ENCODE measurements around the gene RNF166.

The RNF166 gene

DNA sequence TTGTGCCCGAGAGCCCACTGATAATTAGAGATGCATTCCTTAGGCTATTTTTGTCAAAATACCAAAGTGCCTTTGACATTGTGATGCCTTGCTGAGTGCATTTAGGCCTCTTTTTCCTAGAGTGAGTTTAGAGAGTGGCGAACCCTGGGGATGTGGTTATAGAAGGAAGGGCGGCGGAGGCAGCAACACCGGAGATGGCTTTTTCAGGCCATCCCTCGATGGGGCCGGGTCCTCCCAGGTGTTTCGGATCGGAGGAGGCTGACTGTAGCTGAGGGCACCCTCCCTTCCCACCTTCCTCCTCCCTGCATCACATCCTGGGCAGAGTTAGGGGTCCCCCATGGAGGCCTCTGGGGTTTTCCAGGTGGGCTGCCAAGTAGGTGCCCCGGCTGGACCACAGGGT is 13.3 kb downstream of the RNF166 start:
- DNase-seq (ENCODE audit: low spot score) = no peak

DNA sequence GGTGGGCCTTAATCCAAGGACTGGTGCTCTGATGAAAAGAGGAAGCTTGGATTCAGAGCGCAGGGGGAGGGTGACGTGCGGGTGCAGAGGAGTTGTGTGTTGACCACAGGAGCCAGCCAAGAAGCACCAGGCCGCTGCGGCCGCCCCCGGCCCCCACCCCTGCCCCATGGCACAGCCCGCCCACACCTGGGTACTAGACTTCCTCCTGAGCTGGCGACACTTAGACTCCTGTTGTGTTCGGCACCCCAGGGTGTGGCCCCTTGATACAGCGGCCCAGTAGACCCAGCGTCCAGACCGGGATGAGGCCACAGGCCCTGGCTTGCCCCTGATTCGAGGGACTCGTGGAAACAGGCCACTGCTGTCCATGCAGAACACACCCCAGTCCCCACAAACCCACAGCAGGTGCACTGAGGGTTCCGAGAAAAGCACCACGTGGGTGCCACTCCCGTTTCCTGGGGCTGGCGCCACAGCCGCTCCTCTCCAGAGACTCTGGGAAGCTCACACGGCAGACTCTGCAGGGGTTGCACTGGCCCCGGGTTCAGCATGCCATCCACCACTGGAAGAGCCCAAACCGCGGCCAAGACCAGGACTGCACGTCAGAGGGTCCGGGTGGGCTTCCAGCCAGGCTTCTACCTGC is 14.2 kb downstream of the RNF166 start:
- no peak for DNase-seq (ENCODE audit: low spot score)

DNA sequence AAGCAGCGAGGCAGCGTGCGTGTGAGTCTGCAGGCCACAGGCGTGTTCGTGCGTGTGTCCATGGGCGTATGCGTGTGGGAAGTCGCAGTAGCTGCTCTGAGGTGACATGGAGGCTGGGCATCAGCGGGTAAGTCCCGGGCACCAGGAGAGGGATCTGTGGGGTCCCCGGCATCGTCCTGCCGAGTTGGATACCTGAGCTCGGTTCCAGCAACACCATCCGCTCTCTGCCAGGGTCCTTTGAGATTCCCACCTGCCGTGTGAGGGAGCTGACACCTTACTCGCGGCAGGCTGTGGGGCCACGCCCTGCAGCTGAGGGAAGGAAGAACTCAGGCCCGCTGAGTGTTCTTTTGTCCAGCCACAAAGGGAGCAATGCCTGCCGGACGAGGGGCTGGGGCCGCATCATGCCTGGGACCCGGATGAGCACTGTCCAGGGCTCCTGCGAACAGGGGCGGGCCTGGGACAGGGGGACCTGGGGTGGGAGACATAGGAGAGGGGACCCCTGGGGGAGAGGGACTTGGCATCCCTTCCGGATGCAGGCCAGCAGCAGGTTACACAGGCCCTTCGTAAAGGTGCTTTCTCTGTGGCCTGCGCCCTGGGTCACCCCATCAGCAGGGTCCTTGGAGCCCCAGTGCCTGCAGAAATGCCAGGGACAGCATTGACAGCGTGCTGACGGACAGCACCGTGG is 14.9 kb downstream of the RNF166 start:
- DNase-seq (ENCODE audit: low spot score) = no peak

DNA sequence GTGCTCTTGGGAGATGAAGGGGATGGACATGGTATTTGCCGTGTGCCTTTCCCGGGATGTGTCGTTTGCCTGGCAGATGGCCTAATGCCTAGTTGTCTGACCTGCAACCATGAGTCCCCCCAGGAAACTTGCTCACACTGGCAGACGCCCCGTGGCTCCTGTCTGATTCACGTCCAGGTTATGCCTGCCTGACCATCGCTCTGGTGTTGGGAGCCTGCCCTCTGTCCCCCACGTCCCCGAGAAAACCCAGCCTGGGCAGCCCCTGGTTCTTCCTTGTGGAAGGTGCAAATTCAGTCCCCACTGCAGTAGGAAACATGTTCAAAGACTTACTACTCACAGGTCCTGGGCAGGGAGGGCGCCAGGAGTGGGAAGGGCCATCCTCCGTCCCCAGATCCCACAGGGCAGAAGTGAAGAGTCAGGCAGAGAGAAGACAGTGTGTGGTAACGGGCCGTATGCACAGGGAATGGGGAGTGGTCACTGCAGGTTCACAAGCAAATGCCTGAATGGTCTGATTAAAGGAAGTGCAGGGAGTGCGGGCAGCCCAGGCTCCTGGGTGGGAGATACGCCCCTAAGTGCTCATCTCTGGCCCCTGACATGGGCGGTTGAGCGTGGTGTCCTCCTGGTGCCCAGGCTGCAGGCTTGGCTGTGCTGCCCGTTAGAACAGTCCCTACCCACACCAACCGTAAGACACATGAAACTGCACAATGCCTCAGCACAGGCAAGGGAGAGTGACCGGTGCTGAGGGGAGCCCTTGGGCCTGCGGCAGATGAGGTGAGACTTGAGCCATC is 15.7 kb downstream of the RNF166 start:
- no peak for DNase-seq (ENCODE audit: low spot score)

DNA sequence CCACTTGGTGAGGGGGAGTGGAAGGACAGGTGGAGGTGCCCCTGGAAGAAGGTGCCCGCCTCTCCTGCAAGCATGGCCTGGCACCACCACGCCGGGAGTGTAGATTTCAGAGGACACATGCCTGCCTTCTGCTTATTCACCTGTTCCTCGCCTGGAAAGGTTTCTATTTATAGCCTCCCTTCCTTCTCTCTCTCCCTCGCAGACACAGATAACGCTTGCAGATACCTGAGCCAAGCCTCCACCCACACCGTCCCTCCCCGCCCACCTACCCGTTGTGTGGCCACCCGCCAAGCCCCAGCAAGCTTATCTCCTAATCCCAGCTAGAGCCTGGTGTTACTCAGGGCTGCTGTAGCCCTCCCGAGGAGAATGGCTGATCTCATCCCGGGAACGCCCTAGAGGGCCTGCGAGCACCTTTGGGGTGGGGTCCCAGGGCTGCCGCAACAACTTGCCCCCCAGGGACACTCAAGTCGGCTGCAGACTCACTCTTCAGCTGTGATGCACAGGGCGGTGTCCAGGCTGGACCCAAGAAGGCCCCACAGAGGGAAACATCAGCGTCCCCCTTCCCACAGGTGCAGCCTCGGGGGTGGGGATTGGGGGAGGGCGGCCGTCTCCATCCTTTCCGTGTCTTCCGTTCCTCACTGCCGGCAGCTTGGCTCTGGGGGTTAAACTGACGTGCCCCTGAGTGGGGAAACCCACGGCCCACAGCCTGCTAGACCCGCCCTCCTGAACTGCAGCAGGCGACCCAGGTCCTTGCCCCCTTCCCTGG is 18.0 kb downstream of the RNF166 start:
- peak; percentile 85 for DNase-seq (ENCODE audit: low spot score)

DNA sequence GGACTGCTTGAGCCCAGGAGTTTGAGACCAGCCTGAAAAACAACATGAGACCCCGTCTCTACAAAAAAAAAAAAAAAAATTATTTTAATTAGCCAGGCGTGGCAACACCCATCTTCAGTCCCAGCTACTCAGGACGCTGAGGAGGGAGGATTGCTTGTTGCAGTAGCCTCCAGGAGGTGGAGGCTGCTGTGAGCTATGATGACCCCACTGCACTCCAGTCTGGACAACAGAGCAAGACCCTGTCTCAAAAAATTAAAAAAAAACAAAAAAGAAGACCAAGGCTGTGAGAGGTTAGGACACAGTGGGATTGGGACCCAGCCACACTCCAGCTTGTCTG is 18.6 kb downstream of the RNF166 start:
- no peak for DNase-seq (ENCODE audit: low spot score)

DNA sequence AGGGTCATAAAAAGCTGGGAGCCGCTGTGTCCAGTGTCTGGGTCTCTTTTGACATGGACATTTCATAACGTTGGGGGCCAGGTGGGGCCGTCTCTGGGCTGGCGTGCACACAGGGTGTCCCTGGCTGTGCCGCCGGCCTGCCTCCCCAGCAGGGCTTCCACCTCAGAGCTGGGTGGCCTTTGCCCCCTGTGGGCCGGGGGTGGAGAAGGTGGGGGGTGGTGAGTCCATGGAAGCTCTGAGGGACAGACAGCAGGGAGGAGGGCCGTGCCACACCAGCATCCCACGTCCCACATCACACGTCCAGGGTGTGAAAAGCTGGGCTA is 19.0 kb downstream of the RNF166 start:
- DNase-seq (ENCODE audit: low spot score) = no peak

DNA sequence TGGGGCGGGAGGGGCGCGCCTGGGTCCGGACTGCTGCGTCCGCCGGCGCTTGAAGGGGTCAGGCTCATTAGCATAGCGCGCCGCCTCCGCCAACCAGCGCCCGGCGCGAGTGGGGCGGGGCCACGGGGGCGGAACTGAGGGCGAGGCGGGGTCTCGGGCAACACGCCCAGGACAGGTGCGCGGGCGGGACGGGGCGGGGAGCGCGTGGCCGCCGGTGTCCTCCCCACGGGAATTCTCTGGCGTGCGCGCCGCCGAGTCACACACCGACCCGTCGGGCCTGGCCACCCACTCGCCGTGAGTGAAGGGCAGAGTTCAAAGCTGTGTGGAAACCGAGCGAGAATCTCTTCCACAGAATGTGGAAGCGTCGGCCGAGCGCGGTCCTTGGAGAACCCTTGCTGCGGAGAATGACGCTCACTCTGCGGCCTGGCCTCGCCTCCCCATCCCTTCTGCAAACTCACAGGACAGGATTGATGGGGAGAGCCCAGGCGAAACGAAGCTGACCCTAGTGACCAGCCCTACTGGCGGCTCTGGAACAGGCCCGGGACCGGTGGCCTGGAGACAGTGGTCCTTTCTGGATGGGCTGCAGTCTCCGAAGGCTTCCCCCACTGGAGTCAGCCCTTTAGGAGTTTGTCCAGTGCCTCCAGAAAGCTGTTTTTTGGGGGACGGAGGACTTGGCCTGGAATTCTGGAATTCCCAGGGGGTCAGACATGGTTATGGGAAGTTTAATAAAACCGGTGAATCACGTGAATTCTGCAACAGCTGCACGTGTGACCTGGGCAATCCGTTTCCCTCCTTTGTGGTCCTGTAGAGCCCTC is 19.6 kb downstream of the RNF166 start, which contains the start of gene SNAI3:
Gene SNAI3, minus strand, starts transcription at position 69 of the 815 bp plus-strand sequence. CDS start 101 bp downstream, outside the sequence.
- peak; percentile 95 for DNase-seq (ENCODE audit: low spot score)

DNA sequence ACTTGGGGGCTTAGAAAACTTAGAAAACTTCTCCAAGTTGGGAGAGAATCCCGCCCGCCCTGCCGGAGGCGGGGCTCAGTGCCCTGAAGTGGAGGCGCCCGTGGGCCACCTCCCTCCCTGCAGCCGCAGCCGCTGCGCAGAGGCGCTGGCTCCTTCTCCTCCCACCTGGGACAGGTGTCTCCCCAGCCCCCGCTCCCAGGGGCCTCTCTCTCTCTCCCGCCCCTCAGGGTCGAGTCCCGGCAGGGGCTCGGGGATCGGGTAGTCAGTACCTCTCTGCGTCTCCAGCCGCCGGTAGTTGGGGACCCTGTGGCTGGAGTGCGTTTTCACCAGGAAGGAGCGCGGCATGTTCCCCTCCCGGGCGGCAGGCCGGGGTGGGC is 20.2 kb downstream of the RNF166 start:
- DNase-seq (ENCODE audit: low spot score) = no peak

DNA sequence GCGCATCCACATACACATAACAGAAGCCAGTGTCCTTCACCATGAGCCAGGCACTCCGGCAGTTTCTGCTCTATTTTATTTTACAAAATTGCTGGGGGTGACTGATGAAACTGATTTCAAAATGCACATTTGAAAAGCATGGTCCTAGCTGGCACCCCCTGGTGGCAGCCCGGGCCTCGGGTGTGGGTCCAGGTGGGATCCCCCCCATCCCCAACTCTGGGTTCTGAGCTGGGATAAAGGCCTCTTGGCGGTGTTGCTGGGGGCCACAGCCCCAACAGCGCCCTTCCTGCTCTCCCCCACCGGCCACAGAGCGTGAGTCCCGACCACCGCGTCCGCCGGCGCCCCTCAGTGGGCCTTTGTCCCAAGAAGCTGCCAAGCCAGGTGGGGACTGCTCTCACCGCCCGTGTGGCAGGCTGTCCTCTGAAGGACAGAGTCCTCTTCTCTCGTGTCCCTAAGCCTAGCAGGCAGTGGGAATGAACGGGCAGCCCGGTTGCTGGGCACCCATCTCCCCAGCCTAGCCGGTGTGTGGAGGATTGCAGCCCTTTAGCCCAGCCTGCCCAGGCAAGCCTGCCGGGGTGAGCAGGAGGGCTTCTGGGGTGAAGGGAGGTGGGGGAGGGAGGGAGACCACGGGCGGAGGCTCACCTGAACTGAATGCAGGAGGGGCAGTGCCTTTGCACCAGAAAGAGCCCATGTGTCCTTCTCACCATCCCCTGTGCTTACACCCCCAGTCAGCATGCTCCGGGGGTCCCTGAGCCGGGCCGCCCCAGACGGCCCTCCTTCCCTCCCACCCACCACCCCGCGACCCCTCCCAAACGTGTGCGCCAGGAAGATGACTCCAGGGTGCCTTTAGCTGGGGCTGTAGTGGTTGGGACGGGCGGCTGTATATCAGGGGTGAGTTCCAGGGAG is 20.8 kb downstream of the RNF166 start:
- DNase-seq (ENCODE audit: low spot score) = peak; percentile 64

DNA sequence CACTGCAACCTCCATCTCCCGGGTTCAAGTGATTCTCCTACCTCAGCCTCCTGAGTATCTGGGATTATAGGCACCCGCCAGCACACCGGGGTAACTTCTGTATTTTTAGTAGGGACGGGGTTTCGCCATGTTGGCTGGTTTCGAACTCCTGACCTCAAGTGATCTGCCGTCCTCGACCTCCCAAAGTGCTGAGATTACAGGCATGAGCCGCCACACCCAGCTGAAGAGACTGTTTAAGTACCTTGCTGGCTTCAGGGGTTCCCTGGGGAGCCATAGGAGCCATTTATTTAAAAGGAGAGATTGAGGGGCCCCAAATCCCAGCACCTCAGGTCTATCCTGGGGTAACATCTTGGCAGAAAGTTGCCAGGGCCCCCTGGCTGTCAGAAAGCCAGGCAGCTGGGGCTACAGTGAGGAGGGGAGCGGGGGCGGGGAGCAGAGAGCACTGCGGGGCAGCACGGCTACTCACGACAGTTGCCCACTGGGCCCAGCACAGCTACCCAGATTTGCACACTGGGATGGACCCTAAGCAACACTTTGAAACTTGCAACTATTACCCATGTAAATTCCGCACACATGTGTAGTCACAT is 21.5 kb downstream of the RNF166 start:
- no peak for DNase-seq (ENCODE audit: low spot score)

DNA sequence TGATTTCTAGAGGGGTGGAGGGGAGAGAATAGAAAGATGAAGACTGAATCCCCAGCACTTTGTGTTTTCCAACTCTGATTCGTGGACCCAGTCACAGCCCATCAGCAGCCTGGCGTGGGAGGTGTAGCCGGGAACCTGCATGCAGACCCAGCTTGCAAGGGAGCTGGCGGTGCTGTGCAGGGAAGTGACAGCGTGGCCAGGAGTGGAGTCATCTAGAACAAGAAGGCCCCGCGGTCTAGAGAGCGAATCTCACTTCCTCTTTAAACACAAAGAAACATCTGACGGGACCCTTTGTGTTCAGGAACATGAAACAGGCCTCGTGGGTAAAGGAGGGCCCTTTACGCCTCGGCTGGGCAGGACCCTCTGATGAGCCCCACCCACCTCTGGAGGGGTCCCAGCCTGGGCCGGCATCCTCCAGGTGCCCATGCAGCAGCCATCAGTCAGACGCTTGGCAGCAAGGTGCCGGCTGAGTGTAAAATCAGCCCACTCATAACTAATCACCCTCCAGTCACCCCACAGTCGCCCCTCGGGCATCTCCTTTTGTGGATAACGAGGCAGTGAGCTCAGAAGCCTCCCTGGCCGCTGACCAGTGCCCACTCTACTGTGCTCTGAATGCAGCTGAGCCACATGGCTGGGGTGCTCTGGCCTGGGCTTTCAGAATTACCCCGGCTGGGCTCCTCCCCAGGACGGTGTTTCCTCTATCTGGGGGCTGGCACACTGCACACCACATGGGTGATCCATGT is 24.3 kb downstream of the RNF166 start:
- DNase-seq (ENCODE audit: low spot score) = no peak

DNA sequence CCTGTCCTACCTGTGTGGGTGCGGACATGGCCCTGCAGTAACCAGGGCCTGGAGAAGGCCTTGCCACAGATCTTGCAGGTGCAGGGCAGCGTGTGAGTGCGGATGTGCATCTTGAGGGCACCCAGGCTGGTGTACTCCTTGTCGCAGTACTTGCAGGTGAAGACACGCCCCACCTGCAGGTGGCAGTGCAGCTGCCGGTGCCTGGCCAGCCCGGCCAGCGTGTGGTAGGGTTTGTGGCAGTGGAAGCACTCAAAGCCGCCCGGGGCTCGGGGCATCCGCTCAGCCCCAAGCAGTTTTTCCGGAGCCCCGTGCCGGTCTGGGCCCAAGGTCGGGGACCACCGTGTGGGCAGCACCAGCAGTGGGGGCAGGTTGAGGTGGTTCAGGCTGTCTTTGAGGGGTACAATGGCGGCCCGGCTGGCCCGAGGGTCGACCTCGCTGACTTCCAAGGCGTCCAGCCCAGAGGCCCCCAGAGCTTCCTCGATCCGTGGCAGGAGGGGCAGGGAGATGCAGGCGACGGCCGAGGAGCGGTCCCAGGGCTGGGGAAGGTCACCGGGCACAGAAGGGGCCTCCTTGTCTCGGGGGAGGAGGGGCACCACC is 25.0 kb downstream of the RNF166 start:
- peak; percentile 62 for DNase-seq (ENCODE audit: low spot score)

DNA sequence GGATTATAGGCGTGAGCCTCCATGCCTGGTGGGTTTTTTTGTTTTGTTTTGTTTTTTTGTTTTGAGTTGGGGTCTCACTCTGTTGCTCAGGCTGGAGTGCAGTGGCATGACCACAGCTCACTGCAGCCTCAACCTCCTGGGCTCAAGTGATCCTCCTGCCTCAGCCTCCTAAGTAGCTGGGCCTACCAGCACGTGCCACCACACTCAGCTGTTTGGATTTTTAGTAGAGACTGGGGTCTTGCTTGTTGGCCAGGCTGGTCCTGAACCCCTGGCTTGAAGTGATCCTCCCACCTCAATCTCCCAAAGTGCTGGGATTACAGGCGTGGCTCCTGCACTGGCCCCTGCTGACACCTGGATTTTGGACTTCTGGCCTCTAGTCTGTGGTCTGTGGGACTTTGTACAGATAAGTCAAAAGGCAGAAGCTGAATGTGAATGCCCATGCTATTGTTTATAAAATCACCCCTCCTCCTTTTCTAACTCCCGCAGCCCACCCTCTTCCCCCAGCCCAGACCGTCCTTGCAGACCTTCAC is 25.6 kb downstream of the RNF166 start:
- DNase-seq (ENCODE audit: low spot score) = no peak

DNA sequence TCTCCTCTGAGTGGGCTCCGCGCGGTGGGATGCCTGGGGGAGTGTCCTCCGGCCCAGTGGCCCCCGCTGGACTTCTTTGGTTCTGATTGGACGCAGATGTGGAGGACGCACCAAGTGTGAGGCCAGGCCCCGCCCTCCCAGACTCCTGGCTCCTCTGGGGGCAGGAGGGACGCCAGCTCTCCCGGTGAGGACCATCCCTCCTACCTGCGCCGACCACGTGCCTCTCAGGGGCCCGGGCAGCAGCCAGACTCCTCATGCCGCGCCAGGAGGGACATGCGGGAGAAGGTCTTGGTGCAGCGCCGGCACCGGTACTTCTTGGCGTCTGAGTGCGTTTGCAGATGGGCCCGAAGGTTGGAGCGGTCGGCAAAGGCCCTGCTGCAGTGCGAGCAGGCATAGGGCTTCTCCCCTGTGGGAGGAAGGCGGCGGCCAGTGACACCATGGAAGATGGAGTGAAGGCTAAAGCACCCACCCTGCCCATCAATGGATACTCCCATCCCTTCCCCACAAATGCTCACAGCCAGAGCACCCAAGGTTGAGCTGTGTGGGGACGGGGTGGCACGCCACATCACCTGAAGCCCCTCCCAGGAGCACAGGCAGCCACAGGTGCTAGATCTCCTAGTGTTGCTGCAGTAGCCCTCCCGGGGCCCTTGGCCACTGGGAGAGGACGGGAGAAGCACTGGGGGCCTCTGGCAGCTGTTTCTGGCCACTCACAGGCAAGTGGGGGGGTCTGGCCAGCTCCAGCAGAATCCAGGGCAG is 27.8 kb downstream of the RNF166 start:
- no peak for DNase-seq (ENCODE audit: low spot score)

DNA sequence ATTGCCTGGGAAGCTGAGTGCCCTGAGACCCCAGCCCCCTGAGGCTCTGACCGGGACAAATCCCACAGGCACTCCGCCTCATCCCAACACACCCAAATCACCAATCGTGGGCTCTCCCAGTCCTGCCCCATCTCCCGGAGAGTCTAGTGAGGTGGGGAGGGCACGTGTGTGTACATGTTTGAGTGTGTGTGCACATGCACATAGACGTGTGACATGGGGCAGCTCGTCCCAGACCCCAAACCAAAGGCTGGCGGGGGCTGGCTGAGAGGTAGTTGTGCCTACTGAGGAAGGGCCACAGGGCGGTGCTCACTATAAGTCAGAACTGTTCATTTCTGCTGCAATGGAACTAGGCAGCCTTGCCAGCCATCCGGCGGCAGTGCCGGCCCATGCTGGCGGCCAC is 28.5 kb downstream of the RNF166 start:
- no peak for DNase-seq (ENCODE audit: low spot score)

DNA sequence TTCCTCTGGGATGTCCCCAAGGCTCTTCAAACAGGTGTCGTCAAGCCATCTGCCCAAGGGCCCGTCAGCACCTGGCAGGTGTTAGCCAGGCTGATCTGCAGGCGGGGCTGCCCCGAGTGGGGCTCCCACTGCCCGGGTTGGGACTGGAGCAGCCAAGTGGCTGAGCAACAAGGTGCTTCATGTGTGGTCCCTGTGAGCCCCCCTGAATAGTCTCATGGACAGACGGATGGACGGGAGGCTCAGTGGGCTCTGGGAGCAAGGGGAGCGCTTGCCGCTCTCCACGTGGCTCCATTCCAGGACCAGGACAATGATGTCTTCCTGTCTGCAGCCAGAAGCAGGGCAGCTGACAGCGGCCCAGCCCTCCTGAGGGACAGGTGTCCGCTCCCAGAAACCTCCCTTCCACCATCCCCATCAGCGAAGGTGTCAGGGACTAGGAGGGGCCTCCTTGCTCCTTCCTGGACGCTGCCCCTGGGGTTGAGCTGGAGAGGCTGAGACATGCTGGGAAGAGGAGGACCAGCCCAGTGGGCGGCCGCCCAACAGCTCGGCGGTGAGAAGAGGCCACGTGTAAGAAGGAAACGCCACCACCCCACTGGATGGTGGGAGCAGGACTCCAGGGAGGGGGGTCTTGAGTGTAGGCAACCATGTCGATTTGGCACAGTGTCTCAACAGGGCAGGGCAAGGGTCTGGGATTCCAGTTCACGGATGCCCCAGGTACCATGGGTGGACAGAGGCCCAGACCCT is 29.5 kb downstream of the RNF166 start:
- no peak for DNase-seq (ENCODE audit: low spot score)

Data from D341Med (cell line).